Endodermal cell (in vitro differentiated cells): Measurements from ENCODE around the gene SLC17A3. TPM values are rescaled to one million over a fixed set of nuclear protein-coding genes. Genes with fewer than 3 reads are reported as not detected.

ENCODE experiments used
- DNase-seq: peaks from one replicate; pipeline ENCODE4 v3.0.0-alpha.2; 2017
- H3K27ac ChIP-seq: 2 replicates; pipeline ENCODE4 v1.5.1; 2013; ENCODE audit warnings: mild to moderate bottlenecking, low read depth, low read length, moderate library complexity
- H3K27me3 ChIP-seq: 2 replicates; pipeline ENCODE4 v1.6.1; 2013; ENCODE audit warnings: mild to moderate bottlenecking, low read length, moderate library complexity; ENCODE audit not compliant: insufficient read depth, control insufficient read depth, poor library complexity, severe bottlenecking
- H3K36me3 ChIP-seq: 2 replicates; pipeline ENCODE4 v1.7.0; 2013; ENCODE audit warnings: mild to moderate bottlenecking, low read length, moderate library complexity; ENCODE audit not compliant: control insufficient read depth, insufficient read depth
- H3K4me1 ChIP-seq: one replicate; pipeline ENCODE4 v1.7.0; 2013; ENCODE audit warnings: low read length; ENCODE audit not compliant: control insufficient read depth, insufficient read depth
- H3K4me3 ChIP-seq: 2 replicates; pipeline ENCODE4 v1.5.1; 2013; ENCODE audit warnings: mild to moderate bottlenecking, low read length, moderate library complexity
- H3K9ac ChIP-seq: 2 replicates; pipeline ENCODE4 v1.6.1; 2013; ENCODE audit warnings: mild to moderate bottlenecking, low read length, moderate library complexity; ENCODE audit not compliant: poor library complexity, severe bottlenecking; ENCODE audit errors: extremely low read depth
- H3K9me3 ChIP-seq: 2 replicates; pipeline ENCODE4 v1.6.1; 2013; ENCODE audit warnings: mild to moderate bottlenecking, low read length, moderate library complexity; ENCODE audit not compliant: control insufficient read depth
- H3K27ac Mint-ChIP-seq: 2 replicates; pipeline ENCODE4 v1.8.0; 2020; ENCODE audit warnings: mixed read lengths
- H3K27me3 Mint-ChIP-seq: 2 replicates; pipeline ENCODE4 v1.8.0; 2021; ENCODE audit warnings: mild to moderate bottlenecking, mixed read lengths; ENCODE audit not compliant: insufficient read depth
- H3K36me3 Mint-ChIP-seq: 2 replicates; pipeline ENCODE4 v1.8.0; 2020; ENCODE audit warnings: low read depth, mixed read lengths
- H3K4me1 Mint-ChIP-seq: 2 replicates; pipeline ENCODE4 v1.8.0; 2020; ENCODE audit warnings: mixed read lengths
- H3K4me3 Mint-ChIP-seq: 2 replicates; pipeline ENCODE4 v1.8.0; 2020; ENCODE audit warnings: mild to moderate bottlenecking, moderate library complexity, mixed read lengths
- H3K9me3 Mint-ChIP-seq: 2 replicates; pipeline ENCODE4 v1.8.0; 2020; ENCODE audit warnings: mild to moderate bottlenecking, mixed read lengths
- CTCF ChIP-seq: fragments of 200-600 bp; sonication (generic); conservative IDR thresholded peaks from 2 replicates; pipeline ENCODE4 v1.5.0; 2021; ENCODE audit warnings: antibody characterized with exemption, mild to moderate bottlenecking
- WGBS, 2 experiments: methylation state at CpG; one replicate each; pipeline versions ENCODE4 v1.1.5 to v1.1.7; 2013; ENCODE audit warnings: missing lambda C conversion rate in 2 of 2, mixed read lengths in 1 of 2; ENCODE audit not compliant: insufficient coverage in 1 of 2, insufficient read length in 1 of 2; 5-methylcytosine and 5-hydroxymethylcytosine counted together
- total RNA-seq, 2 donors: library from RNA; stranded (reverse); fragmentation: NEBNext Ultra II Directional in 1 of 2; extraction: Animal tissue kit (Norgen Biotek cat#: 25700) in 1 of 2; gene quantifications; 2 replicates in 1 of 2; 3 replicates in 1 of 2; pipeline ENCODE4 v1.2.1, GENCODE V29; 2021

SLC17A3 gene
- total RNA-seq, 2 donors from 2014 or later = not detected

GRCh38 chr6:25815194-25815593 is 58.8 kb downstream of the SLC17A3 start:
- no peaks in the 10 kb centered on the region for H3K9me3 Mint-ChIP-seq
- 50 to 65% methylated on average over 2 to 3 of the region's 3 CpGs for WGBS, 2 experiments

GRCh38 chr6:25804804-25805203 is 69.2 kb downstream of the SLC17A3 start:
- Mint-ChIP-seq H3K4me1 (no peaks in the 10 kb centered on the region), H3K4me3 (no peak overlapping the region), H3K9me3 (no peaks in the 10 kb centered on the region), H3K27me3 (no peaks in the 10 kb centered on the region), H3K27ac (no peak overlapping the region), H3K36me3 (no peaks in the 10 kb centered on the region)
- no peak for DNase-seq
- no peak for TF ChIP-seq CTCF
- WGBS, 2 experiments = 98 to 100% methylated on average over 1 to 2 of the region's 2 CpGs
- Histone ChIP-seq H3K4me1 (no peaks in the 10 kb centered on the region), H3K27me3 (no peaks in the 10 kb centered on the region), H3K27ac (no peak overlapping the region), H3K4me3 (no peak overlapping the region), H3K9me3 (no peaks in the 10 kb centered on the region), H3K9ac (no peak overlapping the region), H3K36me3 (no peaks in the 10 kb centered on the region)

More at GRCh38 chr6:25815194-25815593, 58.8 kb downstream of the SLC17A3 start:
- no peak overlapping the region for H3K4me3 ChIP-seq
- Mint-ChIP-seq H3K4me3 (no peak overlapping the region), H3K27ac (no peak overlapping the region), H3K27me3 (peaks cover 1% of the 10 kb centered on the region), H3K36me3 (no peaks in the 10 kb centered on the region), H3K4me1 (no peaks in the 10 kb centered on the region)
- H3K27ac ChIP-seq = no peak overlapping the region
- H3K36me3 ChIP-seq = no peaks in the 10 kb centered on the region
- no peak overlapping the region for H3K9ac ChIP-seq
- no peaks in the 10 kb centered on the region for H3K9me3 ChIP-seq
- H3K27me3 ChIP-seq = no peaks in the 10 kb centered on the region
- no peak for TF ChIP-seq CTCF
- DNase-seq = no peak
- no peaks in the 10 kb centered on the region for H3K4me1 ChIP-seq

- no peaks in the 10 kb centered on the region for H3K27me3 Mint-ChIP-seq
- no peak overlapping the region for H3K4me3 Mint-ChIP-seq
- no peaks in the 10 kb centered on the region for H3K36me3 Mint-ChIP-seq
- DNase-seq = no peak
- H3K4me3 ChIP-seq = no peak overlapping the region
- H3K36me3 ChIP-seq = no peaks in the 10 kb centered on the region
- WGBS, 2 experiments = 85 to 95% methylated on average over 3 to 4 of the region's 4 CpGs
- no peak overlapping the region for H3K9ac ChIP-seq
- H3K27me3 ChIP-seq = no peaks in the 10 kb centered on the region
- no peak overlapping the region for H3K27ac Mint-ChIP-seq
- H3K4me1 Mint-ChIP-seq = no peaks in the 10 kb centered on the region
- H3K4me1 ChIP-seq = no peaks in the 10 kb centered on the region
- no peaks in the 10 kb centered on the region for H3K9me3 ChIP-seq
- H3K9me3 Mint-ChIP-seq = no peaks in the 10 kb centered on the region
- no peak overlapping the region for H3K27ac ChIP-seq
- no peak for TF ChIP-seq CTCF
Observed at GRCh38 chr6:25801436-25801835, 72.6 kb downstream of the SLC17A3 start.

Other genes starting within 250 kb of the SLC17A3 start
- gene SCGN, start 222.0 kb downstream of the SLC17A3 start, total RNA-seq = not detected
- not detected for gene SLC17A4, start 119.5 kb downstream of the SLC17A3 start, total RNA-seq
- not detected for gene SLC17A1, start 42.2 kb downstream of the SLC17A3 start, total RNA-seq
- gene SLC17A2, start 56.4 kb upstream of the SLC17A3 start, total RNA-seq = not detected
- 1 to 10 TPM; 4.2 to 4.4 TPM for gene TRIM38, start 88.6 kb upstream of the SLC17A3 start, total RNA-seq
- gene HFE, start 213.2 kb upstream of the SLC17A3 start, total RNA-seq = 1 to 10 TPM; 1.8 to 2.1 TPM